HEK293T (cell line): ENCODE data around the gene NEMP2.

ENCODE experiments used
- CTCF ChIA-PET: fragments of 350-600 bp; formaldehyde crosslinking; extraction: SDS; loops from one replicate; lab custom pipeline; 2021; ENCODE audit warnings: antibody characterized with exemption, inconsistent platforms; lab: Yijun Ruan, JAX
- POLR2A ChIA-PET: fragments of 350-600 bp; formaldehyde crosslinking; extraction: SDS; loops from one replicate; lab custom pipeline; 2020; ENCODE audit warnings: antibody characterized with exemption, inconsistent platforms; lab: Yijun Ruan, JAX
- DNase-seq: peaks from one replicate; pipeline ENCODE4 v3.0.0; 2012; ENCODE audit warnings: mixed read lengths; ENCODE audit errors: extremely low spot score
- ARNT ChIP-seq: fragments of 450-650 bp; IDR thresholded peaks from 2 replicates; pipeline ENCODE4 v1.6.1; 2017; ENCODE audit warnings: mild to moderate bottlenecking
- BHLHE40 ChIP-seq: fragments of 450-650 bp; IDR thresholded peaks from 2 replicates; pipeline ENCODE4 v1.6.1; 2016; ENCODE audit warnings: mild to moderate bottlenecking, moderate library complexity, borderline replicate concordance
- CTBP1 ChIP-seq: fragments of 450-650 bp; IDR thresholded peaks from 2 replicates; pipeline ENCODE4 v1.6.1; 2016; ENCODE audit warnings: borderline replicate concordance
- ELF4 ChIP-seq: fragments of 450-650 bp; IDR thresholded peaks from 2 replicates; pipeline ENCODE4 v1.6.1; 2017; ENCODE audit warnings: antibody characterized with exemption
- FOXA1 ChIP-seq: fragments of 450-650 bp; IDR thresholded peaks from 2 replicates; pipeline ENCODE4 v1.6.1; 2016; ENCODE audit warnings: mild to moderate bottlenecking
- FOXK2 ChIP-seq: fragments of 450-650 bp; IDR thresholded peaks from 2 replicates; pipeline ENCODE4 v1.6.1; 2016; ENCODE audit warnings: mild to moderate bottlenecking
- FOXM1 ChIP-seq: fragments of 450-650 bp; IDR thresholded peaks from 2 replicates; pipeline ENCODE4 v1.6.1; 2017; ENCODE audit warnings: mild to moderate bottlenecking, borderline replicate concordance
- HDGF ChIP-seq: fragments of 450-650 bp; IDR thresholded peaks from 2 replicates; pipeline ENCODE4 v1.6.1; 2017; ENCODE audit warnings: antibody characterized with exemption, borderline replicate concordance
- L3MBTL2 ChIP-seq: fragments of 450-650 bp; conservative IDR thresholded peaks from 2 replicates; pipeline ENCODE4 v1.6.1; 2016; ENCODE audit warnings: mild to moderate bottlenecking
- LEF1 ChIP-seq: fragments of 450-650 bp; IDR thresholded peaks from 2 replicates; pipeline ENCODE4 v1.6.1; 2017; ENCODE audit warnings: mild to moderate bottlenecking, borderline replicate concordance
- NFRKB ChIP-seq: fragments of 450-650 bp; IDR thresholded peaks from 2 replicates; pipeline ENCODE4 v1.6.1; 2016; ENCODE audit warnings: mild to moderate bottlenecking, moderate library complexity
- SP1 ChIP-seq: fragments of 450-650 bp; IDR thresholded peaks from 2 replicates; pipeline ENCODE4 v1.6.1; 2017
- SUZ12 ChIP-seq: fragments of 450-650 bp; IDR thresholded peaks from 2 replicates; pipeline ENCODE4 v1.6.1; 2016; ENCODE audit warnings: mild to moderate bottlenecking
- TARDBP ChIP-seq: fragments of 450-650 bp; IDR thresholded peaks from 2 replicates; pipeline ENCODE4 v1.6.1; 2016
- ZNF384 ChIP-seq: fragments of 450-650 bp; IDR thresholded peaks from 2 replicates; pipeline ENCODE4 v1.6.1; 2016
- TF ChIP-seq, protein P1 (sequence below): fragments of 450-650 bp; IDR thresholded peaks from 2 replicates; pipeline ENCODE4 v1.6.1; 2016

NEMP2 gene

GRCh38 chr2:190572246-190572645, 37.7 kb upstream of the NEMP2 start:
- ChIA-PET POLR2A (no interaction called here), CTCF (no interaction called here)
- TF ChIP-seq L3MBTL2: no peak
- no peak for TF ChIP-seq LEF1
- TF ChIP-seq NFRKB: no peak
- no peak for TF ChIP-seq FOXK2
- no peak for TF ChIP-seq FOXM1
- no peak for TF ChIP-seq SUZ12
- no peak for TF ChIP-seq CTBP1
- no peak for TF ChIP-seq ARNT
- TF ChIP-seq ZNF384: no peak
- TF ChIP-seq, protein P1, sequence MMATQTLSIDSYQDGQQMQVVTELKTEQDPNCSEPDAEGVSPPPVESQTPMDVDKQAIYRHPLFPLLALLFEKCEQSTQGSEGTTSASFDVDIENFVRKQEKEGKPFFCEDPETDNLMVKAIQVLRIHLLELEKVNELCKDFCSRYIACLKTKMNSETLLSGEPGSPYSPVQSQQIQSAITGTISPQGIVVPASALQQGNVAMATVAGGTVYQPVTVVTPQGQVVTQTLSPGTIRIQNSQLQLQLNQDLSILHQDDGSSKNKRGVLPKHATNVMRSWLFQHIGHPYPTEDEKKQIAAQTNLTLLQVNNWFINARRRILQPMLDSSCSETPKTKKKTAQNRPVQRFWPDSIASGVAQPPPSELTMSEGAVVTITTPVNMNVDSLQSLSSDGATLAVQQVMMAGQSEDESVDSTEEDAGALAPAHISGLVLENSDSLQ: no peak
- TF ChIP-seq FOXA1: no peak
- TF ChIP-seq ELF4: no peak
- TF ChIP-seq BHLHE40: no peak
- no peak for TF ChIP-seq TARDBP
- no peak for TF ChIP-seq SP1
- TF ChIP-seq HDGF: no peak
- DNase-seq: no peak

DNA sequence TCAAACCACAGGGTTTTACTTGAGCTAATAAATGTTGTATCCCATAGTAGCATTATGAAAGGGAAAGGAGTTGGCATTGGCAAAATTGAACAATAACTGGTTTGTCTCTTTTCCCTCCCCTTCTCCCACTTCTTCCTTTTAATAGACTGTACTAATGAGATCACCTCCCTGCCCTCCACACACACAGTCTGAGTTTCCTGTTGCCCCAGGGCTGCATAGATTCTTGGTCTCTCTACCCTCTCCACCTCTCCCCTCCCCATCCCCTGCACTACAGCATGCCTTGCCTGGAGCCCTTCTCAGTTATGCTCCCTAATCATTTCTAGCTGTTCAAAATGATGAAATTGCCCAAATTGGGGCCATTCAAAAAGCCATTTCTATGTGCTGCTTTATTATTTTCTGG, 37.2 kb upstream of the NEMP2 start:
- CTCF ChIA-PET: interaction anchor here (0.5 kb wide), 1 partner anchor 90 kb away, joined by 3 read pairs; no protein-coding TSS in a partner anchor
- no peak for TF ChIP-seq FOXA1
- TF ChIP-seq CTBP1: no peak
- no peak for TF ChIP-seq BHLHE40
- no peak for TF ChIP-seq ARNT
- no peak for TF ChIP-seq TARDBP
- TF ChIP-seq FOXM1: no peak
- no peak for TF ChIP-seq SUZ12
- TF ChIP-seq FOXK2: no peak
- TF ChIP-seq NFRKB: no peak
- no peak for TF ChIP-seq ELF4
- TF ChIP-seq SP1: no peak
- TF ChIP-seq LEF1: no peak
- POLR2A ChIA-PET: interaction anchor here (0.9 kb wide), 1 partner anchor 37 kb away, joined by 3 read pairs; the partner anchor contains the start of gene NEMP2
- no peak for DNase-seq

GRCh38 chr2:190570871-190571270, 36.3 kb upstream of the NEMP2 start:
- TF ChIP-seq SUZ12: no peak
- TF ChIP-seq FOXA1: no peak
- TF ChIP-seq NFRKB: no peak
- no peak for TF ChIP-seq ARNT
- no peak for TF ChIP-seq HDGF
- no peak for TF ChIP-seq SP1
- TF ChIP-seq FOXK2: no peak
- no peak for TF ChIP-seq ZNF384
- no peak for TF ChIP-seq LEF1
- TF ChIP-seq ELF4: no peak
- TF ChIP-seq BHLHE40: no peak
- no peak for TF ChIP-seq TARDBP
- no peak for TF ChIP-seq L3MBTL2
- TF ChIP-seq FOXM1: no peak
- ChIA-PET POLR2A (interaction anchor here (0.9 kb wide), 1 partner anchor 36 kb away, joined by 3 read pairs; the partner anchor contains the start of gene NEMP2), CTCF (interaction anchor here (0.5 kb wide), 1 partner anchor 89 kb away, joined by 3 read pairs; no protein-coding TSS in a partner anchor)
- DNase-seq: no peak

DNA sequence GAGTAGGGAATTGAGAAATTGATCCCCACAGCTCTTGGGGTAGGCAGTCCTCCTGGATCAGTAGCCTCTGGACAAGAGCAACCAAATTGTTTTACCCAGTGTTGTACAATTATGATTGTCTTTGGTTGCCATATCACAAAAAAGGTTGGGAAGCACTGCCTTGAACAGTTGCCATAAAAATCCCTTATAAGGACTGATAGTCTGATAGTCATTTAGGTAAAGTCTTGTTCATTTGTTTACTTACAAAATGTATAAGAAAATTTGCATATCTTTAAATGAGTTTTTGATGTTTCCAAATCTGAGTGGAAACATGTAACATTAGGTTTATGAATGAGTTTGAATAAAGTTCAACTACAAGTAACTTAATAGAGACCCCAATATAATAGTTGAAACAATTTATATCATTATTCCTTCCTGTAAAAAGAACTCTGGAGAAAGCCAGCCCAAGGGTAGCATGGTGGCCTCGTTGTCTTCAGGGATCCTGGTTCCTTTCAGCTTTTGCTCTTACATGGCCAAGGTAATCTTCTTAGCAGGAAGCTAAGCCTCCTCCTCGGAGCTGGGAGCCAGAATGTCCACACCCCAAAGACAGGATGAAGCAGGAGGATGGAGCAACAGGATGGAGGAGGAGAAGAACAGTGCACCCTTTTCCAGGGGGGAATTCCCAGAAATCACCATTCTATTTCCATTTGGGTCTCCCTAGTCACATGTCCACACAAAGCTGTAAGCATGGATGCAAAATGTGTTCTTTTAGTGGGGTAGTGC, 35.7 kb upstream of the NEMP2 start:
- no peak for DNase-seq
- POLR2A ChIA-PET: no interaction called here
- CTCF ChIA-PET: no interaction called here
- TF ChIP-seq SUZ12: no peak
- TF ChIP-seq, protein P1: no peak

DNA sequence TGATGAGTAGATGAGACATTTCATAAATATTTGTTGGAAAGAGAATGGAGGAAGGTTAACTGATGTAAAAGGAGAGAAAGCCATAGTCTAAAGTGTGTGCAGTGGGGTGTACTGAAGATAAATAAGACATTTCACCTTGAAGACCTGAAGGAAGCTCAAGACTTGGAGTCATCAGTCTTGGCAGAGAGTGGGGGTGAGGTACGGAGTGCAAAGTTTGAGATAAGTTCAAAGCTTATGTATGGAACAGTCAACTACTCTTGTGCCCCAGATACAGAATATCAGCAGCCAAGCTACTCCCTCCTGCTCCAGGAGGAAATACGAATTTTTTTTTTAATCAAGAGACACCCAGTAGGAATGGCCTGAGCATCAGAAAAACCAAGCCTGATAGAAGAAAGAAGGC, 30.3 kb upstream of the NEMP2 start:
- TF ChIP-seq TARDBP: no peak
- TF ChIP-seq ARNT: no peak
- no peak for TF ChIP-seq LEF1
- TF ChIP-seq CTBP1: no peak
- no peak for TF ChIP-seq FOXK2
- no peak for TF ChIP-seq HDGF
- TF ChIP-seq SP1: no peak
- no peak for TF ChIP-seq NFRKB
- no peak for TF ChIP-seq FOXM1
- TF ChIP-seq L3MBTL2: no peak
- POLR2A ChIA-PET: no interaction called here
- DNase-seq: no peak
- CTCF ChIA-PET: no interaction called here

DNA sequence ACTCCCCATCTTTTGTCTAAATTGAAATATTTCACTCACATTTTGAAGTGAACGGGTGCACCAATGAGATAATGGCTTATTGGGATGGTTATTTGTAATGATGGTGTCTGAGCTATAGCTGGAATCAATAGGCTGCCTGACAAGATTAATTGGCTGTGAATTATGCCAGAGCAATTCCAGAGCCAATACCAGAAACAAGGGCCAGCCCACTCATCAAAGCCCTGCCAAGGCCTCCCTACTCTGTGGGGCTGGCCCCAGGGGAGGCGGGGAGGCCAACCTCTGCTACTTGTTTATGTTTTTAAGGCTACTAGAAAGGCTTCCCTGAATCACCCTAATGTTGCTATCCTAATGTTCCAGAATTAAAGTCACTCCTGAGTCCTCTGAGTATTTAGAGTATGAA, 29.1 kb upstream of the NEMP2 start:
- DNase-seq: no peak
- TF ChIP-seq FOXM1 (no peak), L3MBTL2 (no peak), ELF4 (no peak), ZNF384 (no peak), FOXK2 (no peak), NFRKB (no peak), ARNT (no peak), BHLHE40 (no peak), LEF1 (no peak), CTBP1 (no peak), TARDBP (no peak), SUZ12 (no peak), HDGF (no peak)
- TF ChIP-seq, protein P1: no peak
- ChIA-PET POLR2A (no interaction called here), CTCF (interaction anchor here (0.6 kb wide), 1 partner anchor 202 kb away, joined by 3 read pairs; no protein-coding TSS in a partner anchor)
